ENCODE data around the gene CDH4. TPM values are rescaled to one million over a fixed set of nuclear protein-coding genes. Genes with fewer than 3 reads are reported as not detected.

Gene CDH4
- total RNA-seq, 3 donors from 2014 or later (not counting 1 experiment from before 2014, with no cell fraction given), result 0.18 TPM; not detected in 2

- no peak for TF ChIP-seq CTCF (IDR thresholded peaks at IDR 0.05)
- no peak overlapping the region for H3K4me3 Mint-ChIP-seq
- ATAC-seq (no peak), DNase-seq (no peak)
- Histone ChIP-seq H3K27me3 (ENCODE audit: control insufficient read depth, insufficient read depth, low read length) (no peaks in the 10 kb centered on the region), H3K4me1 (ENCODE audit: control insufficient read depth, insufficient read depth, low read length) (peaks cover 10% of the 10 kb centered on the region), H3K36me3 (ENCODE audit: control insufficient read depth, insufficient read depth, low read length) (no peaks in the 10 kb centered on the region), H3K4me3 (ENCODE audit: low read length) (no peak overlapping the region), H3K27ac (ENCODE audit: low read length) (no peak overlapping the region), H3K9me3 (ENCODE audit: control insufficient read depth, insufficient read depth, low read length) (peaks cover 7% of the 10 kb centered on the region)
- H3K27ac Mint-ChIP-seq, result no peak overlapping the region
- peaks cover 5 to 17% of the 10 kb centered on the region in 2 donors for H3K4me1 Mint-ChIP-seq
- intact Hi-C loops (cut with micrococcal nuclease), result no loop called here
- H3K27me3 Mint-ChIP-seq (ENCODE audit: low read depth in 2 of 2), result peaks cover 9 to 23% of the 10 kb centered on the region in 2 donors
- H3K9me3 Mint-ChIP-seq, result peaks cover 0 to 2% of the 10 kb centered on the region in 2 donors
- 90% methylated on average over 12 of the region's 12 CpGs for WGBS (ENCODE audit: insufficient coverage)
- no peaks in the 10 kb centered on the region for H3K36me3 Mint-ChIP-seq
Observed at GRCh38 chr20:61918548-61918947, 666.5 kb downstream of the CDH4 start.

- ATAC-seq (no peak), DNase-seq (no peak)
- no peak overlapping the region for H3K4me3 ChIP-seq (ENCODE audit: low read length)
- no peak overlapping the region for H3K27ac ChIP-seq (ENCODE audit: low read length)
- TF ChIP-seq CTCF (IDR thresholded peaks at IDR 0.05), result no peak
- H3K4me1 Mint-ChIP-seq, result peaks cover 4 to 10% of the 10 kb centered on the region in 2 donors
- H3K9me3 ChIP-seq (ENCODE audit: control insufficient read depth, insufficient read depth, low read length), result peaks cover 7% of the 10 kb centered on the region
- H3K4me3 Mint-ChIP-seq, result no peak overlapping the region
- H3K27me3 Mint-ChIP-seq (ENCODE audit: low read depth in 2 of 2), result peaks cover 8 to 21% of the 10 kb centered on the region in 2 donors
- H3K27ac Mint-ChIP-seq, result no peak overlapping the region
- WGBS (ENCODE audit: insufficient coverage), result 90% methylated on average over 6 of the region's 6 CpGs
- H3K36me3 ChIP-seq (ENCODE audit: control insufficient read depth, insufficient read depth, low read length), result no peaks in the 10 kb centered on the region
- H3K27me3 ChIP-seq (ENCODE audit: control insufficient read depth, insufficient read depth, low read length), result no peaks in the 10 kb centered on the region
- peaks cover 3% of the 10 kb centered on the region for H3K4me1 ChIP-seq (ENCODE audit: control insufficient read depth, insufficient read depth, low read length)
- H3K36me3 Mint-ChIP-seq, result no peaks in the 10 kb centered on the region
- intact Hi-C loops (cut with micrococcal nuclease), result no loop called here
- peaks cover 0 to 2% of the 10 kb centered on the region in 2 donors for H3K9me3 Mint-ChIP-seq
Observed at GRCh38 chr20:61919239-61919638, 667.2 kb downstream of the CDH4 start.

- no peak for ATAC-seq
- Mint-ChIP-seq H3K36me3 (no peaks in the 10 kb centered on the region), H3K4me3 (no peak overlapping the region), H3K4me1 (peaks cover 0 to 4% of the 10 kb centered on the region in 2 donors), H3K27ac (no peak overlapping the region), H3K9me3 (peaks cover 0 to 2% of the 10 kb centered on the region in 2 donors), H3K27me3 (ENCODE audit: low read depth in 2 of 2) (peaks cover 6 to 15% of the 10 kb centered on the region in 2 donors)
- 87% methylated on average over 42 of the region's 42 CpGs for WGBS (ENCODE audit: insufficient coverage)
- intact Hi-C loops (cut with micrococcal nuclease), result no loop called here
- no peak for DNase-seq
- H3K4me1 ChIP-seq (ENCODE audit: control insufficient read depth, insufficient read depth, low read length), result no peaks in the 10 kb centered on the region
- TF ChIP-seq CTCF (IDR thresholded peaks at IDR 0.05), result no peak
- H3K4me3 ChIP-seq (ENCODE audit: low read length), result no peak overlapping the region
- peaks cover 7% of the 10 kb centered on the region for H3K9me3 ChIP-seq (ENCODE audit: control insufficient read depth, insufficient read depth, low read length)
- no peaks in the 10 kb centered on the region for H3K36me3 ChIP-seq (ENCODE audit: control insufficient read depth, insufficient read depth, low read length)
- H3K27me3 ChIP-seq (ENCODE audit: control insufficient read depth, insufficient read depth, low read length), result no peaks in the 10 kb centered on the region
- no peak overlapping the region for H3K27ac ChIP-seq (ENCODE audit: low read length)
Observed at GRCh38 chr20:61919675-61920365, 667.8 kb downstream of the CDH4 start.

DNA sequence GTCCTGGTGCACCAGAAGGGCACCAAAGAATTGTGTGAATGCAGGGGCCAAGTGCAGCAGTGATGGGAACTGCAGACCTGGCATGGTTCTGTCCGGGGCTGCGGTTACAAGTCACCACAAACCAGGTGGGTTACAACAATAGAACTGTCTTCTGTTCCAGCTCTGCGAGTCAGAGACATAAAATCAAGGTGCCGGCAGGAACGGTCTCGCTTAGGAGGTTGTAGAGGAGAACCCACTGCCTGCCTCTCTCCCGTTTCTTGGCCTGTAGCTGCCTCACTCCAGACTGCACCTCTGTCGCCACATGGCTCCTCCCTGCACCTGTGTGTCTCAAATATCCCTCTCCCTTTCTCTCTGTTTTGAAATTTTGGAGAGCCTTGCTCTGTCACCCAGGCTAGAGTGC lies 670.4 kb downstream of the CDH4 start:
- H3K4me1 ChIP-seq (ENCODE audit: control insufficient read depth, insufficient read depth, low read length), result no peaks in the 10 kb centered on the region
- ATAC-seq, result no peak
- H3K36me3 Mint-ChIP-seq, result no peaks in the 10 kb centered on the region
- H3K27ac ChIP-seq (ENCODE audit: low read length), result no peak overlapping the region
- peaks cover 7% of the 10 kb centered on the region for H3K9me3 ChIP-seq (ENCODE audit: control insufficient read depth, insufficient read depth, low read length)
- 83% methylated on average over 8 of the region's 8 CpGs for WGBS (ENCODE audit: insufficient coverage)
- H3K36me3 ChIP-seq (ENCODE audit: control insufficient read depth, insufficient read depth, low read length), result no peaks in the 10 kb centered on the region
- H3K9me3 Mint-ChIP-seq, result peaks cover 0 to 2% of the 10 kb centered on the region in 2 donors
- no peak overlapping the region for H3K4me3 Mint-ChIP-seq
- H3K27me3 Mint-ChIP-seq (ENCODE audit: low read depth in 2 of 2), result peaks cover 0 to 3% of the 10 kb centered on the region in 2 donors
- DNase-seq, result no peak
- H3K4me3 ChIP-seq (ENCODE audit: low read length), result no peak overlapping the region
- TF ChIP-seq CTCF (IDR thresholded peaks at IDR 0.05), result no peak
- no peaks in the 10 kb centered on the region for H3K4me1 Mint-ChIP-seq
- no peaks in the 10 kb centered on the region for H3K27me3 ChIP-seq (ENCODE audit: control insufficient read depth, insufficient read depth, low read length)
- intact Hi-C loops (cut with micrococcal nuclease), result no loop called here
- H3K27ac Mint-ChIP-seq, result no peak overlapping the region
